ENCODE measurements around the gene KIF3C.
"Not testable (repeated sequence)": the region's sequence is repeated elsewhere in the genome, so short reads cannot be mapped to it uniquely, and the experiment has no call there.

Gene KIF3C

DNA sequence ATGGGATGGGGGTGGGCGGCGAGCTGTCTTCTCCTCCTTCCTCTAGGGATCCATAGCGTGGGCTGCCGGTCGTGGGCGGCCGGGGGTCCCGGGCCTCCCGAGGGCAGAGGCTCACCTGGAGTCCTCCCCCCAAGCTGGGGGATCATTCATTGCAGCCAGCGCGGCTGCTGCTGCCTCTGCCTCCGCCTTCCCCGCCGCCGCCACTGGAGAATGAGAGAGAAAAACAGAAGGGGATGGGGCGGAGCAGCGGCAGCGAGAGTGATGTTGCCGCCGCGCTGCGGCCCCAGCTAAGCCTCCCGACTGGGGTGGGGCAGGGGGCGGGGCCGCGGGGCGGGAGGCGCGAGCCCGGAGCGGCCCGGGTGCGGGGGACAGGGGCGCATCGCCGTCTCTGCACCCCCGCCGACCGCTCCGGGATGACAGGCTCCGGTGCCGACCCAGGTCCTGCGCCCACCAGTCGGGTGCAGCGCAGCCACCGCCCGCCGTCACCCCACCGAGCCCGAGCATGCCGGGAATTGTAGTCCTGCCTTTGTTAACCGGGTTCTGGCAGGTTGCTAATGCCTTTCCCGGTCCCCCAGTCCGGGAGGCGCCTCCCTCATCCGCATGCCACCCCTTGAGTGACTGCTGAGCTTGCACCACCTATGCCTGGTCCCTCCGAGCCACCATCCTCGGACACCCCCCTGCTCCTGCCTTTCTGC lies at the start of gene KIF3C:
Gene KIF3C (minus strand): TSS at position 225 of the 695 bp plus-strand sequence. CDS start 580 bp downstream, outside the sequence.
- peak; percentile 42 for DNase-seq (ENCODE audit: low read depth, low spot score)

DNA sequence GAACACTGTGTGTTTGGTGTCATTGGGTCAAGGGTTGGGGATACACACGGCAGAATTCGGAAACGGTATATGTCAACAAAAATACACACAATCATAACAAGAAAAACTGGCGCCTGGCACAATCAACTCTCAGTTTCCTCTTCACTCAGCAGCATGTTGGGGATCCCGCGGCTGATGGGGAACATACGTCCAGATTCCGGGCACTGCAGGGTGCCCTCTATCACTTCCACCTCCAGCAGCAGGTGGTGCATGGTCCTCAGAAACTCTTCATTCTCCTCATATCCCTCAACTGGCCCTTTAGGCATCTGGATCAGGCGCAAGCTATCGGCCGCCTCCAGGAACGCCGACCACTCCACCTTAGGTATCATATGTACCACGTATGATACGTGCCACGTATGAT lies 45.8 kb upstream of the KIF3C start:
- DNase-seq (ENCODE audit: low read depth, low spot score), result not testable (repeated sequence)

DNA sequence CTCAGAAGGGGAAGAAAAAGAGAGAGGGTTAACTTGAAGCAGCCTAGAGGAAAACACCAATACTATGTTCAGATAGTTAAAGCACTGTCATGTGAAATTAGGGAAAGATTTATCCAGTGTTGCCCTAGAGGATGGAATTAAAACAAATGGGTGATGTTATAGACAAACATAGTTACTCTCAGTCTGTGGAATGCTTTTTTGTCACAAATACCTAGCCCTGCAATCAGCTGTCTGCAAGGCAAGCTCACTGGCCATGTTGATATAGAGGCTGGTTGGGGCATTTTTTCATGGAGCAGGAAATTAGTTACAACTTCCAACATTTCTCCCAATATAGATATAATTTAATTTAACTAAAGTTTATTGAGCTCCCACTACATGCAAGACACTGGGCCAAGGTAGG lies 43.2 kb upstream of the KIF3C start:
- DNase-seq (ENCODE audit: low read depth, low spot score), result no peak

DNA sequence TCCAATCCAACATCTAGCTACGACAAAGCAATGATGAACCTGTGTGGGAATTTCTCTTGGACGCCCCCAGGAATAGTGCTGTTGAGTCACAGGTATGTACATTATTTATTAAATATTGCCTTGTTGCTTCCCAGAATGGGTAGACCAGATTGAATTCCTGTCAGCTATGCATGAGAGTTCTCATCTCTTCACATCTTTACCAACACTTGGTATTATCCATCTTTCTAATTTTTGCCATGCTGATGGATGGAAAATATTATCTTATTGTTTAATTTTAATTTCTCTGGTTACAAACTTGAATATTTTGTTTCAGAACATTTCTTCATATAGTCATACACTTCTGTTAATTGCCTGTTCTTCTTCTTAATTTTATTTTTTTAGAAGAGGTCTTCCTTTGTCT lies 42.0 kb upstream of the KIF3C start:
- no peak for DNase-seq (ENCODE audit: low read depth, low spot score)

DNA sequence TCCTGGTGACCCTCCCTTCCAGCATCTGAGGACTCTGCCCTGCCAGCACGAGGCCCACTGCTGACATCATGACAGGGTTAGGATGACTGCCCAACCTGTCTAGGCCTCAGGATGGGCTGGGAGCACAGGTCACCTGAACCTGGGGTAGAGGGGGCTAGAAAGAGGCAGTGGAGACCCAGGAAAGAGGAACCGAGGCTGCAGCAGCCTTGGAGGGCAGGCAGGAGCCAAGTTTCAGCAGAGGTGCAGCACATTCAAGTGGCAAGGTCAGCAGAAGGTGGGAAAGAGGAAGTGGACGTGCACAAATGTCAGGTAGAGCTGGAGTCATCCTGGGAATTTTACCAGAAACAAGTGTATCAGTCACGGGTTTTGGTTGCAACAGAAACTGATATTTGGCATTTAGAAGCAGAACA lies 37.9 kb upstream of the KIF3C start:
- DNase-seq (ENCODE audit: low read depth, low spot score), result no peak

DNA sequence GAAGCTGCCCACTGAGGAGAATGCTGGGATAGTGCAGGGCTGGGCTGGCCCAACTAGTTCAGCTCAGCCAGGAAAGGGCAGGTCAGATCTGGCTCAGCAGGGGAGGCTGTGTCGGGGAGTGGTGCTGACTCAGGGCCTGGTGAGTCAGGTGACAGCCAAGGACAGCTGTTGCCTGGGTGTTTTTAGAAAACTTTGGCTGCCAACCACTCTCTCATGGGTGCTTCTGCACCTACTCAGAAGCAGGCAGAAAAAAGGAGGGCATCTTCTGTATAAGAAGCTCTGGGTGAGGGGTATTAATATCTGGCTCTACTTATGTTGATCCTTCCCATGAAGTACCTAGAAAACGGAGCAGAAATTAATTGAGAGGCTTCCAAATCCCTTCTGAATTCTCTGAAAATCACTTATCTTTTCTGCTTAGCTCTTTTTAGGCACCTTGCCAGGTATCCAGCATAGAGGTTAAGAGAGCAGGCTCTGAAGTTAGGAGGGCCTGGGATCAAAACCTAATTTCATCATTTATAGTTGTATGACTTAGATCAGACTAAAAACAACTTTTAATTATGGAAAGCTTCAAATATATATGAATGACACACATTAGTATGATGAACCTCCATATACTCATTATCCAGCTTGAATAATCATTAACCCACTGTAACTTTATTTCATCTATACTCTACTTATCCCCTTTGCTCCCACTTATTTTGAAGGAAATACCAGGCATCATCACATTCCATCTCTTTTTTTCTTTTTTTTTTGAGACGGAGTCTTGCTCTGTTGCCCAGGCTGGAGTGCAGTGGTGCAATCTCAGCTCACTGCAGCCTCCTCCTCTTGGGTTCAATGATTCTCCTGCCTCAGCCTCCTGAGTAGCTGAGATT lies 36.1 kb upstream of the KIF3C start:
- DNase-seq (ENCODE audit: low read depth, low spot score), result no peak

DNA sequence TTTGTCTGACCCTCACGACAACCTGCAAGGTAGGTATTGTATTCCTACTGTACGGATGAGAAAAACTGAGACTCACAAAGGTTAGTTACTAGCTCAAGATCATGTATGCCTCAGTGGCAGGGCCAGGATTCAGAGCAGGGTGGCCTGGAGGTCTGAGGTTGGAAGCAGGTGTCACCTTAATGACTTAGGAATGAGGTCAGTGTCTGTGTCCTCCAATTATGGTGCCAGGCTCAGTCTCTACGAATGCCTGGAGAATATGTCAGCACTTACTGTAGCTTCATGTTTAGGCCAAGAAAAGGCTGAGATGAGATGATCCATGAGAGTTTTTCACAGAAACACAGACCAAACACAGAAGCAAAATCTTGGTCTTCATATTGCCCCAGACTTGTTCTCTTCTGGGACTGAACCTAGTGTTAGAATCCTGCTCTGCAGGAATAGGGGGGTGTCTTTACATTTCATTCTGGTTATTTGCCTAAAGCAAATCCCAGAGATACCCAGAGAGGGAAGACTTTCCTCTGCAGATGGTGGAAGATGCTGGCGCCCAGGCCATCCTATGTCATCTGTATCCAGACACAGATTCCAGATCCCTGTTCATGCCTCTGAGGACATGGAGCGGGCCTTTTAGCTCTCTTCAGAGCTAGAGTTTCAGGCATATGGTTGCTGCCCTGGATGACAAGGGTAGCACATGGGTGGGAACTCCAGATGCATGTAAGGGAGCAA lies 35.3 kb upstream of the KIF3C start:
- no peak for DNase-seq (ENCODE audit: low read depth, low spot score)

DNA sequence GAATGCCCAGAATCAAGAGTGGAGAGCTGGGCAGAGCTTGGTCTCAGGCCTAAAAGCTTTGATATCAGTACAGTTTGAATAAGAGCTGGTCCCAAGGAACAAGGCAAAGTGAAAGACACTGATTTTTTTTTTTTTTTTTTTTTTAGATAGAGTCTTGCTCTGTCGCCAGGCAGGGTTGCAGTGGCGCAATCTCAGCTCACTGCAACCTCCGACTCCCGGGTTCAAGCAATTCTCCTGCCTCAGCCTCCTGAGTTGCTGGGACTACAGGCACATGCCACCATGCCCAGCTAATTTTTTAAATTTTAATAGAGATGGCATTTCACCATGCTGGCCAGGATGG lies 34.4 kb upstream of the KIF3C start:
- not testable (repeated sequence) for DNase-seq (ENCODE audit: low read depth, low spot score)

DNA sequence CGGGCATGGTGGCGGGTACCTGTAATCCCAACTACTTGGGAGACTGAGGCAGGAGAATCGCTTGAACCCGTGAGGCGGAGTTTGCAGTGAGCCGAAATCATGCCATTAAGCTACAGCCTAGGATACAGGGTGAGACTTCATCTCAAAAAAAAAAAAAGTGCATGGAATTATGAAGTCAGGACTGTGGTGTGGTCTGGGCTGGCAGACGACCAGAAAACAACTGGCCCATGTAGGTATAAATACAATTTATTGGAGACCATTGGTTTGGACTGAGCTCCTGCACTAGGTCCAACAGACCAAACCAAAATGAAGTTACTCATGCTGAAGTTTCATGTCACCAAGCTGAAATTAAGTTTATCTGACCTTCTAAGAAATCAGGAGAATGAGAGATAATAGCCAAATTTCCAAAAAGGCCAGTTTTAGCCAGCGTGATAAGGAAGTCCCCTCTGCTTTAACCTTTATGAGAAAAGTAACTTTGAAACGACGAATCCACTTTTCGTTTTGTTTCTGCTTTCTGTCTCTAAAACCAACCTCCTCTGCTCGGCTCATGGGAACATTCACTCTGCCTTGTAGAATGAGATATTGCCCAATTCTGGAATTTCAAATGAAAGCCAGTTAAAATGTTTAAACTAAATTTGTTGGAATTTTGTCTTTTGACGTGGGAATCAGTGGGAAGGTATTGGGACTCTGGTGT lies 33.9 kb upstream of the KIF3C start:
- DNase-seq (ENCODE audit: low read depth, low spot score), result no peak

DNA sequence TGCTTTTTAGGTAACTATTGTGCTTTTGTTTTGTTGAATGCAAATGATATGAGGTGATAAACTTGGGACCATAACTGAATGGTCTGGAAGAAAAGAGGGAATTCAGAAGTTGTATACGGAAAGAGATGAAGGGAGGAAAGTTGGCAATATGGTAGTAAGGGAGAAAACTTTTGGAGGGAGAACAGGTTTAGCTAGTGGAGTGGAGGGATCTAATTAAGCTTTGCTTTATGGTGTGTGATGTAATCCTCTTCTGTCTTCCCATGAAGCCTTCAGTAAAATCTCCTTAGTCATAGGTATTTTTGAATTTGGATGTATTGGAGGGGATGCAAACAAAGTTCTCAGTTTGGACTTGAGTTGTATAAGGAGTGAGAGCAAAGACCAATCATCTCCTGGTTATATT lies 31.4 kb upstream of the KIF3C start:
- no peak for DNase-seq (ENCODE audit: low read depth, low spot score)

DNA sequence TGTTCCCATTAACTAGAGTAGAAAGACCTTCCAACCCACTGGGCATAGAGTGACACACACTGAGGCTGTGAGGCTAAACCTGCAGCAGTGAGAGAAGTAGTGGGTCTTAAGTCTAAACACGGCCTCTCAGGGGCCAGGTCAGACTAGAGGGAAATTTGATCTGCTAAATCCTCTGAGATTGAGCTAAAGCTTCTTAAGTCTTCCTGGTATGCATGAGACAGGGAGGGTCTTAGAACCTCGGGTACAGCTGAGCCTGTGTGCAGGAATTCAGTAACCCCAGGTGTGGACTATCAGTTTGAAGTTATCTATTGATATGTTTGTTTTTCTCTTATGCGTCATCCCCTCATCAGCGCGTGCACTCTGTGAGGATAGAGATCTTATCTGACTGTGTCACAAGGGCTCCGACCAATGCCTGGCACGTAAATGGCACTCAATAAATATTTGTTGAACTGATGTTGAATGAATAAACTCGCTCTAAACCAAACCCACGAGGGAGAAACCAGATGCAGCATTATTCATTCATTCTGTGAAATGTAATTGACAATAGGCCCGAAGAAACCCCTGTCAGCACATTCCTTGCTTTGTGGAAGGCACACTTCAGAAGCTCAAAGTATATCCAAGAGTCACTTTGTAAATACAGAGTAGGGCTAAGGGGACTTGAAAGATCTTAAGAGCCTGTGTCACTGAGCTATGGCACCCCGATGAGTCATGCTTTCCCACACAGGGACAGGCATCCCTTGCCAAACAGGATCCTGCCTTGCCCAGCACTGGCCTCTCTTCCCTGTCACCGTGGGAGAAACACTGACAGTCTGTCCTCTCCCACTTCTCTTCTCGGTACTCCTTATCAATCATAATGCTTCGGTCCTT lies 29.9 kb upstream of the KIF3C start:
- DNase-seq (ENCODE audit: low read depth, low spot score), result no peak

DNA sequence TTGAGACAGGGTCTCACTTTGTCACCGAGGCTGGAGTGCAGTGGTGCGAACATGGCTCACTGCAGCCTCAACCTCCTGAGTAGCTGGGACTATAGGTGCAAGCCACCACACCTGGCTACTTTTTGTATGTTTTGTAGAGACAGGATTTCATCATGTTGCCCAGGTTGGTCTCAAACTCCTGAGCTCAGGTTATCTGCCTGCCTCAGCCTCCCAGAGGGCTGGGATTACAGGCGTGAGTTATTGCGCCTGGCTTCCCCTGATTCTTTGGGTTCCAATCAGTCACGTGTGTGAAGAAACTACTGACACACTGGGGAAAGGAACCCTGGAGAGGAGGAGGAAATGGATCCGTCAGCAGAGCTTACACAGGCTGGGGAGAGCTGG lies 29.3 kb upstream of the KIF3C start:
- no peak for DNase-seq (ENCODE audit: low read depth, low spot score)

DNA sequence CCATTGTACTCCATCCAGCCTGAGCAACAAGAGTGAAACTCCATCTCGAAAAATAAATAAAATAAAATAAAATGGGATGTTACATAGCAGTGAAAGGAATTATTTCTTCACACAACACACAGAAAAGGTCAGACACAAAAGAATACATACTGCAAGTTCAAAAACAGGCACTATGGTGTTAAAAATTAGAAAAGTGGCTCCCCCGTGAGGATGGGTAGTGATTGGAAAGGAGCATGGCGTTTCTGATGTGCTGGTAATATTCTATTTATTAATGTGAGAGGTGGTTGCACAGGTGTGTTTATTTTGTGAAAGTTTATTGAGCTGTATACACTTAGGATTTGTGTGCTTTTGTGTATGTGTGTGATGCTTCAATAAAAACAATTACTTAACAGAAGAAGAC lies 28.6 kb upstream of the KIF3C start:
- DNase-seq (ENCODE audit: low read depth, low spot score), result no peak

DNA sequence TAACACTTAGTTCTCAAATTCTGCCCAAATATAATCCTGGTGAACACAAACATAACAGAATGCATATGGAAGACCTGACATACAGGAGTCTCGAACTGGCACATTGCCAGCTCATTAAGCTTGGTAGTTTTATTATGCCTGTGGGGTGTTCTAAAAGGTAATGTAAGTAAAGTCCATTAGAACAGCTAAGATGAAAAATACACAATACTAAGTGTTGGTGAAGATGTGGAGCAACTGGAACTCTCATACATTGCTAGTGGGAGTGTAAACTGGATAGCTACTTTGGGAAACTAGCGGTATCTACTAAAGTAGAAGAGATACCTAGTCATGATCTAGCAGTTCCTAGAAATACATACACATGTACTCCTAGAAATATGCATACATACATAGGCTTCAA lies 27.3 kb upstream of the KIF3C start:
- DNase-seq (ENCODE audit: low read depth, low spot score), result no peak

DNA sequence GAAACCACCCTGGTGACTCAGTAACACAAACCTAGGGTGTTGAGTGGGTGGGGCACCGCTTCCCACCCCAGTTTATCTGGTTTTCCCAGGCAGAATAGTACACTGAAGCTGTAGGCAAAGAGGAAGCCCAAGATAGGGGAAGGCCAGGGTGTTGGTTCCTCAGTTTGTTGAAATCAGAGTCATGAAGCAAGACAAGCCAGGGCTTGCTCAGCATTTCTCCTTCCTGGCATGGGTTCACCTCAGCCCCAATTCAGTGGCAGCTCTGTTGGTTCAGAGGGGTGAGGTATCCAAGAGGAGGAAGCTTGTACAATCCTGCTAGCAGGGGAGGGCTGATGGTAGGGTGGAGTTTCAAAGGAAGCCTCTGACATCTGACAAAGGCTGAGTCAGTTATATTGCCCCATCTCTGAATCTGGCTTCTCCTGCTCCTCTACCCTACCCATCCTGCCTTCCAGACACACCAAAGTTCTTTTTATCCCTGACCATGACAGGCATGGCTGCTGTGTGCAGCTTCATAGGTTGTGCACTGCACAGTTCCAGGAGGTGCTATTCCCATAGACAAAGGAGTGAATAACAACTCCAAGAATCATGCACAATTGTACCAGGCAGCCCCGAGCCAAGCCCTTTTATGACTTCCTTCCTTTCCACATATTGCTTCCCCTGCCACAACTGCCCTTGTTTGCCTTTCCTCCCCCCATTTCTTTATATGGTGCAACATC lies 26.7 kb upstream of the KIF3C start:
- no peak for DNase-seq (ENCODE audit: low read depth, low spot score)

DNA sequence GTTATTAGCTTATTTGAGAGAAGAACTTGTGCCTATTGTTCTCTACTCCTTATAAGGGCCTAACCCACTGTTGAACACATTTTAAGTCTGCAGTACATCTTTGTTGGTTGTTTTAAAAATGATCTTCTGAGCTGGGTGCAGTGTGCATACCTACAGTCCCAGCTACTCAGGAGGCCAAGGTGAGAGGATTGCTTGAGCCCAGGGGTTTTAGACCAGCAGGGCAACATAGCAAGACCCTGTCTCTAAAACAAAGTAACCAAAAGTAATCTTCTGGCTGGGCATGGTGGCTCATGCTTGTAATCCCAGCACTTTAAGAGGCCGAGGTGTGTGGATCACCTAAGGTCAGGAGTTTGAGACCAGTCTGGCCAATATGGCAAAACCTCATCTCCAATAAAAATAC lies 25.8 kb upstream of the KIF3C start:
- no peak for DNase-seq (ENCODE audit: low read depth, low spot score)

DNA sequence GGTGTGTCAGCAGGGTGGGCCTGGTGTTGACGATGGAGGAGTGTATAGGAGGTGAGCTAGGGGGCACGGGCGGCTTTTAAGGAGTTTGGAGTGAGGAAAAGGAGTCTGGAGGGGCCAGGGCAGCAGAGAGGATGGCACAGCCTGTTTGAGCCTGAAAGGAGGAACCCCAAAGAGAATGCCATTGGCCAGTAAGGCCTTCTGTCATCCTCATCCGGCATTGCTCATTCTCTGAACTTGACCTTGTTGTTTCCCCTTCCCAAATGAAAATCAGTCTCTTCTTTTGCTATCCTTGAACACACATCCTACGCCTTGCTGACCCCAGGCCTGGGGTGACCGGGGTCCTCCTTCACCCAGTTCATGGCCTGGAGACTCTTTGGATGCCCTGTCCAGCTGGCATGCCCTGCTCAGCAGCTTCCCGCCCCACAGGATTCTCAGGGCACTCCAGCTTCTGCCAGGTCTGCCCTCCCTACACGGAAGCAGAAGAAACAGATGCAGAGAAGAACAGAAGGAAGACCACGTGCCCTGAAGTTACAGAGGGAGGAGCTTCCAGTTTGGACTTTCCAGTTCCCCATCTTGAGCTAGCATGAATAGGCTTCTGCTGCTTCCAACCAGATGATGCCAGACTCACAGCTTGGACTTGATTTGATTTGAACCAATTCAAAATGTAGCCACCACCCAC lies 20.5 kb upstream of the KIF3C start:
- no peak for DNase-seq (ENCODE audit: low read depth, low spot score)

DNA sequence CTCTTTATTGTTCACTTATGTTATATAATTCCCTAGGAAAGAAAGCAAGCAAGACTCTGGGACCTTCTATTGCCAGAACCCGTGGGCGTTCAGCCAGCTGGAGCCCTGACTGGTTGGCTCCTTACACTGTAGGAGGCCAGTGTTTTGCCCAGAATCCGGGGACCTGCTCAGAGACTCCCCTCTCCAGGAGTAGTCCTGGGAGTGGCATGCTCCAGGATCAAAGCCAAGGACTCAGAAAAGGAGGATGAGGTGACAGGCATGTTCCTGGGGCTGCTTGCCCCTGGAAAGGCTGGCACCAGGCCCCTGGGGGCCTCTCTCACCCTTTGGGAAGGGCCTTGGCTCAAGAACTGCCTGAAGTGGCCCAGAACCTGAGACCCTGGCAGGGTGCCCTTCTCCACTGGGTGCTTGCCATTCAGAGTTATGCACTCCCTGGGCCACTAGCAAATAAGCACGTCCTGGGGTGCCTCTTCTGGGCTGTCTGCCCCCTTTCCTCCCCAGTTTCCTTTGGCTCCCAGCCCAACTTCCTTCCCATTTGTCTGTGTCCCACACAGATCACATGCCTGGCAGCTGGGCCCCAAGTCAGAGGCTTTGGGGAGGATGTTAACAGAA lies 19.6 kb upstream of the KIF3C start:
- no peak for DNase-seq (ENCODE audit: low read depth, low spot score)

DNA sequence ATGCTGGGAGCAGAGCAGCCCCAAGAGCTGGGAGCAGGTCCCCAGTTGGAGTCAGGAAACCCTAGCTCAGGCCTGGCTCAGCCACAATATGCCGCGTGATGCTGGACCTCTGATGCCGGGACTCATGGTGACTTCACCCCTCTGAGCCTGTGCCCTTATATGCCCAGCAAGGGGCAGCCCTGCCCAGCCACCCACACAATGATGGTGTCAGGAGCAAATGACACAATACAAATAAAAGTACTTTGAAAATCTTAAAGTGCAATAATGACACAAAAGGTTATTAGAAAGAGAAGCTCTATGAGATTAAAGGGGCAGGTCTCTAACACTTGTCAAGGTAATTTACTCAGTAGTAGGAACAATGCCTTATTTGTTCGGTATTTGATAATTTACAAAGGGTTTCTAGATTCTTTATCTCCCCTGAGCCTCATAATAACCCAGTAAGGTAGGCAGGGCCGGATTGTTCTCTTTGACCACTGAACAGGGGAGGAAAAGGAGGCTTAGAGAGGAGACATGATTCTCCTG lies 18.3 kb upstream of the KIF3C start:
- no peak for DNase-seq (ENCODE audit: low read depth, low spot score)
